Stimulated activated CD4-positive, alpha-beta T cell treated with anti-CD3 and anti-CD28 coated beads, Interleukin-15, amount 100 ng/mL, for 48 hours (primary cell): ENCODE measurements around the gene LIPH.
"Not testable (repeated sequence)": the region's sequence is repeated elsewhere in the genome, so short reads cannot be mapped to it uniquely, and the experiment has no call there.

ENCODE experiments used
- DNase-seq, 2 donors: peaks; one replicate each; pipeline ENCODE4 v3.0.0-alpha.2; 2020; ENCODE audit warnings: low read depth in 2 of 2

The LIPH gene

GRCh38 chr3:185488465-185488864 is 63.9 kb downstream of the LIPH start:
- DNase-seq: no peak

- no peak for DNase-seq
Measured at GRCh38 chr3:185486394-185486793, 66.0 kb downstream of the LIPH start.

- no peak for DNase-seq
Measured at GRCh38 chr3:185484296-185484695, 68.1 kb downstream of the LIPH start.

GRCh38 chr3:185479373-185479945 is 72.9 kb downstream of the LIPH start:
- DNase-seq: no peak

- DNase-seq: no peak
Measured at GRCh38 chr3:185477316-185477715, 75.1 kb downstream of the LIPH start.

- DNase-seq: not testable (repeated sequence)
Measured at GRCh38 chr3:185474922-185475321, 77.5 kb downstream of the LIPH start.

GRCh38 chr3:185473290-185473815 is 79.0 kb downstream of the LIPH start:
- DNase-seq: no peak

GRCh38 chr3:185470323-185470722 is 82.1 kb downstream of the LIPH start:
- no peak for DNase-seq

GRCh38 chr3:185469542-185469941 is 82.8 kb downstream of the LIPH start:
- DNase-seq: no peak

GRCh38 chr3:185466123-185466522 is 86.3 kb downstream of the LIPH start:
- not testable (repeated sequence) for DNase-seq

- no peak for DNase-seq
Measured at GRCh38 chr3:185465471-185465870, 86.9 kb downstream of the LIPH start.

GRCh38 chr3:185460719-185461350 is 91.6 kb downstream of the LIPH start:
- DNase-seq: no peak

- no peak for DNase-seq
Measured at GRCh38 chr3:185460309-185460708, 92.1 kb downstream of the LIPH start.

- no peak for DNase-seq
Measured at GRCh38 chr3:185457376-185457775, 95.0 kb downstream of the LIPH start.
